K562 (cell line): ENCODE data around the gene ZNF195. TPM values are rescaled to one million over a fixed set of nuclear protein-coding genes. Genes with fewer than 3 reads are reported as not detected.

Experiments
- AFF4 ChIP-seq: sonication (generic); formaldehyde crosslinking; IDR thresholded peaks from 2 replicates; pipeline ENCODE4 v1.8.0; 2023; ENCODE audit warnings: mild to moderate bottlenecking, missing genetic modification reagents
- ATF7 ChIP-seq: fragments of 450-650 bp; IDR thresholded peaks from 2 replicates; pipeline ENCODE4 v1.7.1; 2014; ENCODE audit warnings: mild to moderate bottlenecking, moderate library complexity
- CBX3 ChIP-seq, 2 experiments: IDR thresholded peaks; 1 replicate in 1 of 2; 2 replicates in 1 of 2; pipeline ENCODE4 v1.6.1; 2012; ENCODE audit warnings: inconsistent platforms in 2 of 2, low read length in 2 of 2, borderline replicate concordance in 1 of 2, control low read depth in 1 of 2
- E2F6 ChIP-seq, 2 experiments: IDR thresholded peaks; 2 replicates each; pipeline ENCODE4 v1.6.1; 2011; ENCODE audit warnings: borderline replicate concordance in 1 of 2, control low read depth in 1 of 2, low read depth in 1 of 2, low read length in 1 of 2, mild to moderate bottlenecking in 1 of 2, mixed read lengths in 1 of 2, moderate library complexity in 1 of 2; ENCODE audit not compliant: insufficient read depth in 1 of 2, insufficient read length in 1 of 2, poor library complexity in 1 of 2, severe bottlenecking in 1 of 2; ENCODE audit errors: extremely low read depth in 1 of 2
- KDM4B ChIP-seq, 2 experiments: fragments of 450-650 bp in 1 of 2; sonication (generic) in 1 of 2; IDR thresholded peaks; 2 replicates each; pipeline ENCODE4 v1.6.1; 2016 to 2017; ENCODE audit warnings: borderline replicate concordance in 2 of 2, antibody characterized with exemption in 1 of 2, low read depth in 1 of 2, mild to moderate bottlenecking in 1 of 2
- NR2C1 ChIP-seq, 2 experiments: fragments of 450-650 bp; IDR thresholded peaks; 2 replicates each; pipeline ENCODE4 v1.6.1; 2017; ENCODE audit warnings: mild to moderate bottlenecking in 2 of 2, antibody characterized with exemption in 1 of 2, inconsistent platforms in 1 of 2, missing compliant biosample characterization in 1 of 2, missing genetic modification characterization in 1 of 2
- ZBTB40 ChIP-seq, 2 experiments: fragments of 450-650 bp in 1 of 2; sonication (generic) in 1 of 2; formaldehyde crosslinking in 1 of 2; IDR thresholded peaks; 2 replicates each; pipeline versions ENCODE4 v1.7.1 to v1.9.0; 2016 to 2022; ENCODE audit warnings: inconsistent platforms in 1 of 2, mild to moderate bottlenecking in 1 of 2, missing genetic modification reagents in 1 of 2
- ZBTB7A ChIP-seq: IDR thresholded peaks from 2 replicates; pipeline ENCODE4 v1.6.1; 2011; ENCODE audit warnings: low read depth, mild to moderate bottlenecking, low read length, moderate library complexity, borderline replicate concordance; ENCODE audit not compliant: control insufficient read depth
- polyA plus RNA-seq, 8 experiments: library from polyadenylated mRNA; depleted of rRNA in 4 of 8; stranded (reverse) in 5 of 8; unstranded in 3 of 8; fragments of >200 nt; fragmentation: Nextera tagmentation in 2 of 8; fragmentation: Illumina TruSeq in 1 of 8; extraction: Ambion mirVana in 2 of 8; extraction: Trizol in 1 of 8; gene quantifications; 2 replicates each; pipeline versions ENCODE4 v1.2.1 to v1.2.3, GENCODE V29; 2011 to 2014; ENCODE audit warnings: inconsistent platforms in 1 of 8, missing spikeins in 1 of 8
- total RNA-seq, 7 experiments: library from RNA; depleted of rRNA in 6 of 7; stranded (reverse); fragments of >200 nt in 6 of 7; fragmentation: Illumina TruSeq in 2 of 7; extraction: Trizol in 2 of 7; gene quantifications; 2 replicates each; pipeline versions ENCODE4 v1.2.1 to v1.2.3, GENCODE V29; 2011 to 2021; ENCODE audit warnings: low replicate concordance in 1 of 7

Gene ZNF195
- total and polyA plus RNA-seq, 9 of the 15 experiments (the other 6 are each of a cell fraction or from before 2014, with no cell fraction given), result 42.1 to 75.5 (median 60.4) TPM

- TF ChIP-seq NR2C1 (IDR thresholded peaks at IDR 0.05) (peak; percentile 92), NR2C1 (tag; IDR thresholded peaks at IDR 0.05) (peak; percentile 91), ATF7 (0 out of 2 replicates have a peak, but pooled peaks have one; percentile 56), AFF4 (CRISPR knock-in tag) (peak; percentile 78; the same call in 1 of the 2 replicates), KDM4B (IDR thresholded peaks at IDR 0.05; ENCODE audit: borderline replicate concordance in 2 of 2, low read depth in 1 of 2) (0 out of 4 replicates have a peak, but pooled peaks of 1 of the 2 experiments have one; percentile 47), ZBTB40 (IDR thresholded peaks at IDR 0.05) (peak; percentile 76), ZBTB40 (CRISPR knock-in tag; IDR thresholded peaks at IDR 0.05) (peak; percentile 45; the same call in 1 of the 2 replicates), E2F6 (IDR thresholded peaks at IDR 0.05; ENCODE audit: borderline replicate concordance in 1 of 2, extremely low read depth in 1 of 2, insufficient read depth in 1 of 2, insufficient read length in 1 of 2, low read depth in 1 of 2, low read length in 1 of 2, poor library complexity in 1 of 2, severe bottlenecking in 1 of 2) (peak; percentile 60 to 66), CBX3 (IDR thresholded peaks at IDR 0.05; ENCODE audit: borderline replicate concordance in 1 of 2, low read length in 2 of 2) (peak in 1 of 2 experiments; percentile 36; a peak in 1 of 3 replicates), ZBTB7A (peak; percentile 55; the same call in 1 of the 2 replicates)
Measured at GRCh38 chr11:3404076-3404925, 25.4 kb upstream of the ZNF195 start (continued).
